HCT116 (cell line): ENCODE measurements around the gene BMPER. TPM values are rescaled to one million over a fixed set of nuclear protein-coding genes. Genes with fewer than 3 reads are reported as not detected.
"Not testable (repeated sequence)": the region's sequence is repeated elsewhere in the genome, so short reads cannot be mapped to it uniquely, and the experiment has no call there.

Source experiments
- ATAC-seq: fragments of 200-7000 bp; cut with Tn5 transposase; 2 replicates; pipeline ENCODE4 v1.9.1; 2020; ENCODE audit warnings: mild to moderate bottlenecking, moderate library complexity
- BruUV-seq: library from RNA; stranded (reverse); fragments of 400-500 nt; replicated peaks from 2 replicates; lab custom pipeline; 2021; lab: Mats Ljungman, UMichigan
- CTCF ChIA-PET: fragments of 300-600 bp; sonication (Branson Sonifier 250); formaldehyde crosslinking; loops from one replicate; lab custom pipeline; 2021; ENCODE audit warnings: antibody characterized with exemption; lab: Charles Lee
- POLR2A ChIA-PET: fragments of 300-600, 350-600 bp; sonication (Branson Sonifier 250); formaldehyde crosslinking; loops from one replicate; lab custom pipeline; 2021; ENCODE audit warnings: antibody characterized with exemption; lab: Charles Lee
- RAD21 ChIA-PET, 2 experiments: fragments of 300-600 bp; sonication (Branson Sonifier 250); formaldehyde crosslinking; loops; one replicate each; lab custom pipeline; 2023; ENCODE audit warnings: low total read pairs in 2 of 2; ENCODE audit not compliant: uncharacterized antibody in 2 of 2, unreplicated experiment in 2 of 2, low non-redundant PET in 1 of 2; lab: Charles Lee
- DNase-seq: peaks from one replicate; pipeline ENCODE4 v3.0.0-alpha.2; 2010; ENCODE audit warnings: low read depth, low spot score
- H2AFZ ChIP-seq: fragments of 200-600 bp; shearing (Covaris generic), sonication (generic); 2 replicates; pipeline ENCODE4 v1.6.1; 2017; ENCODE audit warnings: low read depth, mixed run types, mixed read lengths, antibody characterized with exemption, low read length; ENCODE audit not compliant: poor library complexity, severe bottlenecking
- H3K27ac ChIP-seq: 2 replicates; pipeline ENCODE4 v1.5.1; 2012; ENCODE audit warnings: low read depth, low read length
- H3K27me3 ChIP-seq: fragments of 200-600 bp; sonication (generic); 2 replicates; pipeline ENCODE4 v1.6.1; 2016; ENCODE audit warnings: mixed run types, low read length, mixed read lengths; ENCODE audit not compliant: insufficient read depth
- H3K36me3 ChIP-seq, 2 experiments: fragments of 200-500 bp in 1 of 2; fragments of 200-600 bp in 1 of 2; sonication (Bioruptor generic) in 1 of 2; sonication (generic) in 1 of 2; 2 replicates each; pipeline versions ENCODE4 v1.5.1 to v1.6.1; 2014 to 2016; ENCODE audit warnings: low read length in 2 of 2, inconsistent platforms in 1 of 2, mixed read lengths in 1 of 2, mixed run types in 1 of 2; ENCODE audit not compliant: insufficient read depth in 2 of 2, control insufficient read depth in 1 of 2
- H3K4me1 ChIP-seq, 2 experiments: fragments of 200-600 bp in 1 of 2; sonication (generic) in 1 of 2; 2 replicates each; pipeline versions ENCODE4 v1.5.1 to v1.6.1; 2012 to 2017; ENCODE audit warnings: low read length in 2 of 2, inconsistent platforms in 1 of 2, mild to moderate bottlenecking in 1 of 2, mixed read lengths in 1 of 2, mixed run types in 1 of 2, moderate library complexity in 1 of 2; ENCODE audit not compliant: insufficient read depth in 2 of 2, control insufficient read depth in 1 of 2
- H3K4me2 ChIP-seq: fragments of 200-600 bp; sonication (generic); 2 replicates; pipeline ENCODE4 v1.6.1; 2017; ENCODE audit warnings: mixed run types, low read length, mixed read lengths
- H3K4me3 ChIP-seq, 2 experiments: fragments of 200-600 bp in 1 of 2; sonication (generic) in 1 of 2; replicated peaks in 1 of 2; 2 replicates each; pipeline ENCODE4 v1.5.1; 2011 to 2016; ENCODE audit warnings: low read length in 2 of 2, control low read depth in 1 of 2, low read depth in 1 of 2, mild to moderate bottlenecking in 1 of 2, mixed read lengths in 1 of 2, mixed run types in 1 of 2
- H3K79me2 ChIP-seq: fragments of 200-600 bp; sonication (generic); 2 replicates; pipeline ENCODE4 v1.6.1; 2017; ENCODE audit warnings: mild to moderate bottlenecking, mixed run types, low read length, moderate library complexity, mixed read lengths; ENCODE audit not compliant: insufficient read depth
- H3K9ac ChIP-seq: fragments of 200-600 bp; sonication (generic); 2 replicates; pipeline ENCODE4 v1.6.1; 2016; ENCODE audit warnings: low read length, mixed read lengths
- H3K9me2 ChIP-seq: fragments of 200-600 bp; sonication (generic), shearing (Covaris generic); 2 replicates; pipeline ENCODE4 v1.6.1; 2017; ENCODE audit warnings: mixed run types, mild to moderate bottlenecking, moderate library complexity; ENCODE audit not compliant: insufficient read depth
- H3K9me3 ChIP-seq, 2 experiments: fragments of 200-500 bp in 1 of 2; fragments of 200-600 bp in 1 of 2; sonication (Bioruptor generic) in 1 of 2; sonication (generic) in 1 of 2; 2 replicates each; pipeline ENCODE4 v1.6.1; 2014 to 2017; ENCODE audit warnings: low read length in 2 of 2, mixed read lengths in 2 of 2, inconsistent platforms in 1 of 2, low read depth in 1 of 2, mild to moderate bottlenecking in 1 of 2, mixed run types in 1 of 2, moderate library complexity in 1 of 2; ENCODE audit not compliant: control insufficient read depth in 1 of 2, insufficient read depth in 1 of 2
- H4K20me1 ChIP-seq: fragments of 200-600 bp; sonication (generic), shearing (Covaris generic); 2 replicates; pipeline ENCODE4 v1.6.1; 2017; ENCODE audit warnings: mixed run types, mild to moderate bottlenecking, moderate library complexity; ENCODE audit not compliant: insufficient read depth
- CEBPB ChIP-seq: IDR thresholded peaks from 2 replicates; pipeline ENCODE4 v1.6.1; 2012; ENCODE audit warnings: low read depth
- EGR1 ChIP-seq: IDR thresholded peaks from 2 replicates; pipeline ENCODE4 v1.6.1; 2012; ENCODE audit warnings: low read depth
- ELF1 ChIP-seq: IDR thresholded peaks from 2 replicates; pipeline ENCODE4 v1.6.1; 2012; ENCODE audit warnings: low read depth, borderline replicate concordance
- FOSL1 ChIP-seq: IDR thresholded peaks from 2 replicates; pipeline ENCODE4 v1.6.1; 2012; ENCODE audit warnings: low read depth
- SP1 ChIP-seq: IDR thresholded peaks from 2 replicates; pipeline ENCODE4 v1.6.1; 2012; ENCODE audit warnings: low read depth
- TCF7L2 ChIP-seq: IDR thresholded peaks from 2 replicates; pipeline ENCODE4 v1.7.0; 2011; ENCODE audit warnings: borderline replicate concordance, inconsistent platforms; ENCODE audit not compliant: insufficient read depth, insufficient read length; ENCODE audit errors: extremely low read depth
- ZFX ChIP-seq: fragments of 450-650 bp; IDR thresholded peaks from 2 replicates; pipeline ENCODE4 v1.6.1; 2017
- ZNF274 ChIP-seq: fragments of 200-500 bp; sonication (Bioruptor generic); IDR thresholded peaks from 2 replicates; pipeline ENCODE4 v1.6.1; 2014; ENCODE audit warnings: mild to moderate bottlenecking, low read depth, low read length, inconsistent platforms
- intact Hi-C: fragments of 100-400 bp; cut with micrococcal nuclease; formaldehyde crosslinking; loops from 2 replicates; pipeline ENCODE4 v1.10.0; 2022
- total RNA-seq: library from RNA; stranded (reverse); gene quantifications from one replicate; pipeline ENCODE4 v1.2.1, GENCODE V29; 2021; ENCODE audit not compliant: unreplicated experiment
- TF ChIP-seq, protein P1 (sequence below): IDR thresholded peaks from 2 replicates; pipeline ENCODE4 v1.6.1; 2011; ENCODE audit warnings: mild to moderate bottlenecking, low read length, moderate library complexity; ENCODE audit not compliant: insufficient replicate concordance; ENCODE audit errors: extremely low read depth

The BMPER gene
- total RNA-seq, 1 experiment from 2014 or later: not detected

DNA sequence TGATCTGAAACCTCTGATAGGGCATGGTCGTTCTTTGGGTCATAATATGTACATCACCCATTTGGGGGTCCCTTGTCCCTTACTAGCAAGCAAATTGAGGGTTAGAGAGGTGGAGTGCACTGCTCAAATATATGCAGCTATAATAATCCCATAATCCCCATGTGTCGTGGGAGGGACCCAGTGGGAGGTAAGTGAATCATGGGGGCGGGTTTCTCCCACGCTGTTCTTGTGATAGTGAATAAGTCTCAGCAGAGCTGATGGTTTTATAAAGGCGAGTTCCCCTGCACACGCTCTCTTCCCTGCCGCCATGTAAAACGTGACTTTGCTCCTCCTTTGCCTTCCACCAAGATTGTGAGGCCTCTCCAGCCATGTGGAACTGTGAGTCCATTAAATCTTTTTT, 262.7 kb downstream of the BMPER start:
- H2AFZ ChIP-seq: no peak overlapping the region
- no peak overlapping the region for H3K4me2 ChIP-seq
- no peak overlapping the region for H3K27ac ChIP-seq
- BruUV-seq: no TSS peak
- no peaks in the 10 kb centered on the region for H3K36me3 ChIP-seq
- no peaks in the 10 kb centered on the region for H3K4me1 ChIP-seq
- DNase-seq: no peak
- intact Hi-C loops: no loop called here
- H4K20me1 ChIP-seq: no peaks in the 10 kb centered on the region
- no peak for TF ChIP-seq ELF1
- TF ChIP-seq FOSL1: no peak
- no peak for TF ChIP-seq CEBPB
- no peak for TF ChIP-seq ZNF274
- no peak for TF ChIP-seq TCF7L2
- no peak for TF ChIP-seq EGR1
- no peak for TF ChIP-seq ZFX
- TF ChIP-seq, protein P1, sequence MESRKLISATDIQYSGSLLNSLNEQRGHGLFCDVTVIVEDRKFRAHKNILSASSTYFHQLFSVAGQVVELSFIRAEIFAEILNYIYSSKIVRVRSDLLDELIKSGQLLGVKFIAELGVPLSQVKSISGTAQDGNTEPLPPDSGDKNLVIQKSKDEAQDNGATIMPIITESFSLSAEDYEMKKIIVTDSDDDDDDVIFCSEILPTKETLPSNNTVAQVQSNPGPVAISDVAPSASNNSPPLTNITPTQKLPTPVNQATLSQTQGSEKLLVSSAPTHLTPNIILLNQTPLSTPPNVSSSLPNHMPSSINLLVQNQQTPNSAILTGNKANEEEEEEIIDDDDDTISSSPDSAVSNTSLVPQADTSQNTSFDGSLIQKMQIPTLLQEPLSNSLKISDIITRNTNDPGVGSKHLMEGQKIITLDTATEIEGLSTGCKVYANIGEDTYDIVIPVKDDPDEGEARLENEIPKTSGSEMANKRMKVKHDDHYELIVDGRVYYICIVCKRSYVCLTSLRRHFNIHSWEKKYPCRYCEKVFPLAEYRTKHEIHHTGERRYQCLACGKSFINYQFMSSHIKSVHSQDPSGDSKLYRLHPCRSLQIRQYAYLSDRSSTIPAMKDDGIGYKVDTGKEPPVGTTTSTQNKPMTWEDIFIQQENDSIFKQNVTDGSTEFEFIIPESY: no peak
- no peak for TF ChIP-seq SP1
- no peaks in the 10 kb centered on the region for H3K79me2 ChIP-seq
- ChIA-PET CTCF (no interaction called here), POLR2A (no interaction called here), RAD21 (no interaction called here)
- H3K9ac ChIP-seq: no peak overlapping the region
- no peaks in the 10 kb centered on the region for H3K9me2 ChIP-seq
- no peak overlapping the region for H3K4me3 ChIP-seq
- H3K27me3 ChIP-seq: no peaks in the 10 kb centered on the region
- no peak for ATAC-seq
- no peaks in the 10 kb centered on the region for H3K9me3 ChIP-seq

DNA sequence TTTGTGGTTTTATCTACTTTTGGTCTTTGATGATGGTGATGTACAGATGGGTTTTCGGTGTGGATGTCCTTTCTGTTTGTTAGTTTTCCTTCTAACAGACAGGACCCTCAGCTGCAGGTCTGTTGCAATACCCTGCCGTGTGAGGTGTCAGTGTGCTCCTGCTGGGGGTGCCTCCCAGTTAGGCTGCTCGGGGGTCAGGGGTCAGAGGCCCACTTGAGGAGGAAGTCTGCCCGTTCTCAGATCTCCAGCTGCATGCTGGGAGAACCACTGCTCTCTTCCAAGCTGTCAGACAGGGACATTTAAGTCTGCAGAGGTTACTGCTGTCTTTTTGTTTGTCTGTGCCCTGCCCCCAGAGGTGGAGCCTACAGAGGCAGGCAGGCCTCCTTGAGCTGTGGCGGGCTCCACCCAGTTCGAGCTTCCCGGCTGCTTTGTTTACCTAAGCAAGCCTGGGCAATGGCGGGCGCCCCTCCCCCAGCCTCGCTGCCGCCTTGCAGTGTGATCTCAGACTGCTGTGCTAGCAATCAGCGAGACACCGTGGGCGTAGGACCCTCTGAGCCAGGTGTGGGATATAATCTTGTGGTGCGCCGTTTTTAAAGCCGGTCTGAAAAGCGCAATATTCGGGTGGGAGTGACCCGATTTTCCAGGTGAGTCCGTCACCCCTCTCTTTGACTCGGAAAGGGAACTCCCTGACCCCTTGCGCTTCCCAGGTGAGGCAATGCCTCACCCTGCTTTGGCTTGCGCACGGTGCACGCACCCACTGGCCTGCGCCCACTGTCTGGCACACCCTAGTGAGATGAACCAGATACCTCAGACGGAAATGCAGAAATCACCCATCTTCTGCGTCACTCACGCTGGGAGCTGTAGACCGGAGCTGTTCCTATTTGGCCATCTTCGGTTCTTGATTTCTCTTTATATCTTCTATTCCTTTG, 269.6 kb downstream of the BMPER start:
- H3K9me3 ChIP-seq, H2AFZ ChIP-seq, H4K20me1 ChIP-seq, DNase-seq, H3K79me2 ChIP-seq, H3K27me3 ChIP-seq, BruUV-seq, ATAC-seq, RAD21 ChIA-PET, POLR2A ChIA-PET, H3K36me3 ChIP-seq, intact Hi-C loops, H3K9me2 ChIP-seq, H3K4me1 ChIP-seq: not testable (repeated sequence)
- H3K9ac ChIP-seq: peak overlapping the region; percentile 44
- peak overlapping the region; percentile 2 for H3K27ac ChIP-seq
- peak overlapping the region; percentile 45 to 46 for H3K4me3 ChIP-seq
- CTCF ChIA-PET: interaction anchor here (1.2 kb wide), 1 partner anchor 40 kb away, joined by 3 read pairs; no protein-coding TSS in a partner anchor
- peak overlapping the region; percentile 53 for H3K4me2 ChIP-seq
